HPDE6-E6E7 (cell line): ENCODE results near the gene TSHZ2.
"Not testable (repeated sequence)": the region's sequence is repeated elsewhere in the genome, so short reads cannot be mapped to it uniquely, and the experiment has no call there.

Experiments
- DNase-seq: peaks from one replicate; pipeline ENCODE4 v3.0.0; 2011; ENCODE audit warnings: missing footprints; ENCODE audit errors: extremely low spot score

TSHZ2 gene

DNA sequence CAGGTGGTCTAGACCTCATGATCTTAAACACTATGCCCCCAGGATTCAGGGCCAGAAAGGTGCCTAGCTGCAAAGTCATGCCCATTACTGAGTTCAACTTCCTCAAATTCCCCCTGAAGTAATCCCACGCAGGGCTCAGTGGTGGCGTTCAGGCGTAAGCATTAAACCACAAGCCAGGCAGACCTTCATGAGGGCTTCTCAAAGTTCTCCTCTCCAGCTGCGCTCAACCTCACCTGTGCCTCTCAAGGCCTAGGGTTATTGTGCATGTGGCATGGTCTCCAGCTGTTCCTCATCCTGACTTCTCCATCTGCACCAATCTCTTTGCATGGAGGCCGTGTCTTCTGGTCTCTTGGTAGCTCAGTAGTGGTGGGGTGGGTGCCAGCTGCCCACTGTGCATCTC lies 113.6 kb downstream of the TSHZ2 start:
- no peak for DNase-seq

DNA sequence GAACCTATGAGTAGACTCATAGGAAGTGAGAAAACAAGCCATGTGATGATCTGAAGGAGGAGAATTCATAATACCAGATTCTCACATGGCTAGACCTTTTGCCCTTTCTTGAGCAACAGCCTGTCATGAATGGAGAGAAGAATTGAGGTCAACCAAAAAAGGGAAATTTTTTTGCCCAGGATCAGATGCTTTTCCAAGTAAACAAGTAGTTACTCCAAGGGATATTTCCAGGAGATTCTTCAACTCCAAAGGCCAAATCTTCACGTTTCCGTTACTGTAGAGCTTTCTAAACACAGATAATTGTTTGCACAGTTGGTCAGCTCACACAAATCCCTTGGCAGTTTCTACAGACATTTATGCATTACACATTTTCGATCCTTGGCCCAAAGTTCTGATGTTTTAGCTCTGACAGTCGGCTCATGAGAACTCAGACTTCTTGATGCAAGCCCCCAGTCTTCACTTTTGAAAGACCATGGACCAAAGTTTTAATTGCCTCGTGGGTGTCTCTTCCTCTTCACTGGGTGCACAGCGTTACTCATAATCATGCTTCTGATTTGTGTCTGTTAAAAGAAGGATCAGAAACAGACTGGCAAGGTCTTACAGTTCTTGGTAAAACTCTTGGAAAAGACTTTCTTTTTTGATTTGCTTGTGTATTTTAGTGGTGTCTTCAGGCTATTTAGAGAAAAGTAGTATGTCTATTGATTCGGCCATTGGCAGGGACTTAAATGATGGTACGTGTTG lies 115.0 kb downstream of the TSHZ2 start:
- no peak for DNase-seq

DNA sequence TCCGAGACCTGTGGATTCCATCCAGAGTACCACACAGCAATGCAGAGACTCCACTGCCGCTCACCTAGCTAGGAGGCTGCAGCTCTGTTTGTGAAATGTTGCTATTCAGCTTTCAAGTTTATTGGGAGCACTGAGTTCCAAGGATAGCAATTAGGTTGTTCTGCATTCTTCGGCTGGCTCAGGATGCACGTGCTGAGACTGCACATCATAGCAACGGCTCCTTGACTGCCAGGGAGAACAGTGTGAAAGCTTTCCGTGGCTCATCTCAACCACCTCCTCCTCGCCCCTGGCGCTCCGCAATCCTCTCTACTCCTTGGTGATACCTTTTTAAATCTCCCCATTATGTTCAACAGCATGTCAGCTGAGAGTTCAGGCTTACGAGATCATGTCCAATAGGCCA lies 116.6 kb downstream of the TSHZ2 start:
- DNase-seq: no peak

DNA sequence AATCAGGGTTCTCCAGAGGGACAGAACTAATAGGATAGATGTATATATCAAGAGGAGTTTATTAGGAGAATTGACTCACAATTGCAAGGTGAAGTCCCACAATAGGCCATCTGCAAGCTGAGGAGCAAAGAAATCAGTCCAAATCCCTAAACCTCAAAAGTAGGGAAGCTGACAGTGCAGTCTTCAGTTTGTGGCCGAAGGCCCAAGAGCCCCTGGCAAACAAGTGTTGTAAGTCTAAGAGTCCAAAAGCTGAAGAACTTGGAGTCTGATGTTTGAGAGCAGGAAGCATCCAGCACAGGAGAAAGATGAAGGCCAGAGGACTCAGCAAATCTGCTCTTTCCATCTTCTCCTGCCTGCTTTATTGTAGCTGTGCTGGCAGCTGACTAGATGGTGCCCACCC lies 117.7 kb downstream of the TSHZ2 start:
- not testable (repeated sequence) for DNase-seq

DNA sequence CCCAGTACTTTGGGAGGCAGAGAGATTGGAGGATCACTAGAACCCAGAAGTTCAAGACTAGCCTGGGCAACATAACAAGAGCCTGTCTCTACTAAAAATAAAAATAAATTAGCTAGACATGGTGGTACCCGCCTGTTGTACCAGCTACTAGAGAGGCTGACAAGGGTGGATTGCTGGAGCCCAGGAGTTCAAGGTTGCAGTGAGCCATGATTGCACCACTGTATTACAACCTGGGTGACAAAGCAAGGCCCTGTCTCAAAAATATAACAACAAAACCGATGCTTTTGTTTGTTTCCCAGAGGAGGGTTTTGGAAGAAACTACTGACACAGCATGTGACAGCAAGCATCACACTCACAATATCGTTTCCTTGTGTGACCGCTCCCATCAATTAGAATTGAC lies 119.6 kb downstream of the TSHZ2 start:
- DNase-seq: no peak

DNA sequence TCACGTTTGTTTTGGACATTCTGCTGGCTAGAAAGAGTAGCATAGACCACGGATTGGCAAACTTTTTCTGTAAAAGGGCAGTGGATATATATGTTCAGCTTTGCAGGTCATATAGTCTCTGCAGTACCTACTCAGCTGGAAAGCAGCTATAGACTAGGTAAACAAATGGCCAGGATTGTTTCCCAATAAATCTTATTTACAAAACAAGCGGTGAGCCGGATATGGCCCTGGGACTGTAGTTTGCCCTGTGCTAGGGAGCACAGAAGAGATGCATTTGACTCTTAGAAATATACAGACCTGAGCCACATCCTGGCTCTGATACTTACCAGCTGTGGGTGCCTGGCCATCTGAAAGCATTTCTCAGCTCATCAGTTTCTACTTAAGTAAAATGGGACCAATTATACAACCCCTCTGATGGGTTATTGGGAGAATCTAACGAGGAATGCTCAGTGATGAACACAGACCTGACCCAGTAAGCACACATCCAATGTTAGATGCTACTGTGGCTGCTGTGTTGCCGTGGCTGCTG lies 120.7 kb downstream of the TSHZ2 start:
- DNase-seq: no peak

DNA sequence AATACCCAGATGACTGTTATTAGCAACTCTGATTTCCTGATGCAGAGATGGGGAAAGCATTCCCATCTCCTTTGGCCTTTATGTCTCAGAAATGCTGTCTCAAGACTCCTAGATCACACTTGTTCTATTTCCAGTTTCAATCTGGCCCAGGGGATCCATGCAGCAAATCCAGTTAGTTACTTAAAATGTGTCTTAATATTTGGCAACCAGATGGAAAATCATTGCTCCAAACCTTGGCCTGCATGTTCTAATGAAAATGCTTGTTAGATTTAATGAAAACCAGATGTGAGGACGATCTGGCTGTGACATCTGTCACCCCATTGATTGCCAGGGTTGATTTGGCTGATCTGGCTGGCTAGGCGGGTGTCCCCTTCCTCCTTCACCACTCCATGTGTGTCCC lies 125.2 kb downstream of the TSHZ2 start:
- DNase-seq: no peak

DNA sequence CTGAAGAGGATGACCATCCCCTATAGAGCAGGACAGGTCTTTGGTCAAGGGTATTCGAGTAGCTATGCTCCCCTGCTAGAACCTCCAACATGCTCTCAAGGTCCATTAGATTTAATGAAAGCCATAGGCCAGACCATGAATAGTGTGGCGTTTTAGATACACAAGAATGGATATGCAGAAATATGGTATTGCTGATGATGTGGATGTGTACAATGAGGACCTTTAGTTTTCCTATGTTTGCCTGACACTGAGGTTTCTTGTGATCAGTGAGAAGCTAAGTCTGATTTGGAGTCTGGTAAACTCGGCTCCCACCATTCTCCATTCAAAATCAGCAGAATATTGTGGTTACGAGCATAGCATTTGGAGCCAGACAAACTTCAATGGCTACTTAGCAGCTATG lies 125.6 kb downstream of the TSHZ2 start:
- no peak for DNase-seq

DNA sequence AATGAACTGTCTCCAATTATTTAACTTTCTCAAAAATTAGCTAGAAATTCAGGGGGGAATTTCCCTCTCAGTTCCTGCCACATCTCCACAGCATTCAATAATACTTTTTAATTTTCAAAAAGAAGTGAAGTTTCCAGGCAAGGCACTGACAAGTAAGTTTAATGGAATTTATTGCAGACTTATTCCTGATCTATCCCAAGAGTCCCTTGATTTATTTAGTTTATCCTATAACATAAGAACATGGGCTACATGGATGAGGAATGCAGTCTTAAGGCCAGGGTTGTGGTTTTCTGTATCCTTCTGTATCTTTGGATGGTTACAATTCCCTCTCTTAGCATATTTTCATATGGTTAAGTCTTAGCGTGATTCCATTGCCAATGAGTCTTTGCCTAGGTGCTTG lies 126.5 kb downstream of the TSHZ2 start:
- DNase-seq: no peak

DNA sequence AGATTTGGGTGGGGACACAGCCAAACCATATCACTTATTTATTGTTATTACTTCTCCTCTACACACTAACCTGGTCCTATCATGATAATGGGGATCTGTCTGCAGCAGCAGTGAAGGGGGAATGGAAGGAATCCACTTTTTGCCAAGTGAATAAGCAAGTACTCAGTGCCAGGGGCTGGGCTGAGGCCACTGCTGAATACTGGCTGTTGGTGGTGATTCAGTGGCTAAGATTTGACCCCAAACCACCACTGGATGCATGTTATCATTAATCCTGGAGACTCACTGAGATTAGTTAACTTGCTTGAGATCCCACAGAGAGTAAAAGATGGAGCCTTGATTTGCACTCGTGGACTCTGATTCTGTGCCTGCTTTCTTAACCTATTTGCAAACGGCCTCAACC lies 127.7 kb downstream of the TSHZ2 start:
- no peak for DNase-seq

DNA sequence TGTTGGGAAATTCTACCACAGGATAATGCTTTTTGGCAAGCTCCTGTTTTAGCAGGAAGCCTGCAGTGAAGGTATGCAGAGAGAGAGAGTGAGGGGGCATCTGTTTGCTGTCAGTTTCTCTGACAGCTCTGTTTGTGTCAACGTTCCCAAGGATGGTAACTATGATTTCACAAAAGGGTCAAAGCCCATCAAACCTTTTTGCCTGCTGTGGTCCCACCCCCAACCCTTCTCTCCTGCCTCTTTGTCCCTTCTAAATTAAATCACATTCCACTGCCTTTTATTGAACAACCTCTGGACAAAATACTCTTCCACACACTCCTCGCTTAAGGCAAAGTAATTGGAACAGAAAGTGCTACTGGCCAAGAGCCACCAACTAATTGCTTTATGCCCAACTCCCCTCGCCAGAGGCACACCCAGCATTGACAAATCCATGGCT lies 128.3 kb downstream of the TSHZ2 start:
- DNase-seq: no peak

DNA sequence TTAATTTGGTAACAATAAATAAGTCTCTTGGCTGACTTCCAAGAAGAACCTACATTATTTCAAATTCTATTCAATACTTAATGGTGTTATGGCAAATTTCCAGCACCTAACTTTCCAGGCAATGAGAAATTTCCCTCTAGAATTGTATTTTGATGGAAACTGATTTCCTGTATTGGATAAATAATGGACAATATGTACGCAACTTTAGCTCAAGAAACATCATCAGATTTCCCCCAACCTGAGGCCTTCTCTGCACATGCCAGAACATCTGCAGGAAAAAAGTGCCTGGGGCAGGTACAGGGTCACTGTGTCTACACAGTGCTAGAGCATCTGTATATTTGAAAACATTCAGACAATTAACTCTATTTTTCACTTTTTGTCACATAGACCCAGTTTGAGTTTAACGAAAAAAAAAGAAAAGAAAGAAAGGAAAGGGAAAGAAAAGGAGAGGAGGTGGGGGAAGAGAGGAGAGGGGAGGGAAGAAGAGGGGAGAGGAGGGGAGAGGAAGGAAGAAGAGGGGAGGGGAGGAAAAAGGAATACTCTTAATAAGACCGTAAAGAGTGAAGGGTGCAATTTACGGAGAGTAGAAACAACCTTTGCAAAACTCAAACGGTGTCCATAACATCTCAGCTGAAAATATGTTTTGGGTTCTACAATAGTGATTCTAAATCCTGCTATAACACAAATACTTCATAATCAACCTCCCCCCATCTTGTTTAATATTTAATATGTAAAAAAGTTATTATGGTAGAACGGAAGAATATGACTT lies 130.0 kb downstream of the TSHZ2 start:
- DNase-seq: no peak

DNA sequence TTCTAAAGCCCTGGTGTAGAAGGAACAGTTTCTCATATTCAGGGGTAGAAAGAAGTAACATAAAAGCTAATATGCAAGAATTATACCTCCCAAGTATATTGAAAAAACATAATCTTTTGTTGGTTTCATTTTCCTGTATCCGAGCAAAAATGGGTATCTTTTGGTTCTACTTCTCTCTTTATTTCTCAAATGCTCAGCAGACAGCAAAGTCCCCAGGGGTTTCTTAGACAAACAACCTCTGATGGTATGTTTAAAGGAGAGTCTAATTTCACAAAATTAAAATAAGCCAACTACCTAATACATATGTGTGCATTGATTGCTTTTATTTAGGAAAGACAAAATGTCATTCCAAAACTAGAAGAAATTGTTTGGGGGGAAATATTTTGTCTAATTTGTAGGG lies 131.0 kb downstream of the TSHZ2 start:
- DNase-seq: no peak

DNA sequence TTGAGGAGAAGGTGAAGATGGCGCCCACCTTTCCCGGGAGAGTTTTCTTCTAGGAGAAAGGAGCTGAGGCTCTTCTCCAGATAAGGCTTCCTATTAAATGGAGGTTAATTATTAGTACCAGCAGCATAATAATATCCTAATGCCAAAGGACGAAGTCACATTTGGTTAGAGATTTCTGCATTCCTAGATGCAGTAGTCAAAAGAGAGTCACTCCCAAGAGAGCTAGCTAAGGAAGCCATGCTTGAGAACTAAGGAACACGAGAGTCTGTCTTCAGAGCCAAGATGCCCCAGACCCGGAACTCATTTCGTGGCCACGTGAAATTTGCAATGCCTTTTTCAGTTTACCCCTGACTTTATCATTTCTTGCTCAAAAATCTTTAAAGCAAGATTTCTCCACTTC lies 132.7 kb downstream of the TSHZ2 start:
- DNase-seq: no peak

DNA sequence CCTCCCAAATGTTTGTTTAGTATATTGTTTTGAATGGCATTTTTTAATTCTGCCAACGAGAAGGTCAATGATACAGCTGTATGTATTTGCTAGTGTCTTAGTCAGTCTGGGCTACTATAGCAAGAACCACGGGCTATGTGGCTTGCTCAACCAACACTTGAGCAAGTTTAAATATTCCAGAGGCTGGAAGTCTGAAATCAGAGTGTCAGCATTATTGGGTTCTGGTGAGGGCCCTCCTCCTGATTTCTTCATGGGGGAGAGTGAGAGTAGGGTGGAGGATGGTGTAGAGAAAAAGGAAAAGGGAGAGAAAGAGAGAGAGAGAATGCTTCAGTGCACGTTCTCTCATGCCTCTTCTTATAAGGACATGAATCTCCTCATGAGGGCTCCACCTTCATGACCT lies 144.6 kb downstream of the TSHZ2 start:
- no peak for DNase-seq

DNA sequence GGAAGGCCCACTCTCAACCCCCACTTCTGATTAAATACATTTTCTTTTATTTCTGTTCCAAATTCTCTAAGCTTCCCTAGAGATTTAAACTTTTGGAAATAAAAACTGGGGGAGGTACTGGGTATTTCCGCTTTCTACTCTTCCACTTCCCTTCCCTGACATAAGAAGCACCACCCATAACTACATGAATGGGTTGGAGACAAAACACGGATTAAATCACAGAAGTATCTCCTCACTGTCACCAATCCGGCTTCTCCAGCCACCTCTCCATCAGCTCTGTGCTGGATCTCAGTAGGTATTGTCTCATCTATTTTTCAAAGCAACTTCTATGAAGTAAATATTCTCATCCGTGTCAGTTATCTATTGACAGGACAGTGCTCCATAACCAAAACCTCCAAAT lies 150.7 kb downstream of the TSHZ2 start:
- no peak for DNase-seq

DNA sequence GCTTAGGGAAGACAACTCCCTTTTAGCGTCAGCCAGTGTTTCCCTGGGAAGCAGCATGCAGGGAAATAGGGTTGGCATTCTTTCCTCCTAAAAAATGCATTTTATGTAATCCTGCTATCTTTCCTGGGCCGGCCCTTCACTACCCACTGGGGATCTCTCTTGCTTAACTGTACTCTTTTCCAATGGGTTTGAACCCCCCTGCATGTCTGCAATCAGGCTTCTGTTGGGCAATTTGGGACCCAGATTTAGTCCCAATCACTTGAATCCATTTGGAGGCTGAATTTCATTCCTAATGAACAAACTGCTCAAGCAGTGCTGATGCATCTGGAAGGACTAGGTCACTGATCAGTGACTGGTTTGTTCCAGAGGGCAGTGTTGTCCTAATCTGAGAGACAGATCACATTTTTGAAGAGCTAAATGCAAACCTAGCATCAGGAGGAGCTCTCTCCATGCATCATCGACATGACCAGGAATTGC lies 152.0 kb downstream of the TSHZ2 start:
- no peak for DNase-seq

DNA sequence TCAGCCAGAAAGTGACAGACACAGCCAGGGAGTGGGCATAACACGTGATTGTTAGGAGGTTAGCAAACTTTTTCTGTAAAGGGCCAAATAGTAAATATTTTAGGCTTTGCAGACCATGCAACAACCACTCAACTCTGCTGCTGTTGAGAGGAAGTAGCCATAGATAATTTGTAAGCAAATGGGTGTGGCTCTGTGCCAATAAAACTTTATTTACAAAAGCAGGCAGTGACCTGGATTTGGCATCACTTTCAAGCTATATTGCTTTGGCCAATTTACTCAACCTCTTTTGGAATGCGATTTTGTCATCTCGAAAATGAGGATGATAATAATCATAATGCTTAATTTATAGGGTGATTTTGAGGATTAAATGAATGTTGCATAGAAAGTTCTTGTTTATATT lies 152.6 kb downstream of the TSHZ2 start:
- no peak for DNase-seq

DNA sequence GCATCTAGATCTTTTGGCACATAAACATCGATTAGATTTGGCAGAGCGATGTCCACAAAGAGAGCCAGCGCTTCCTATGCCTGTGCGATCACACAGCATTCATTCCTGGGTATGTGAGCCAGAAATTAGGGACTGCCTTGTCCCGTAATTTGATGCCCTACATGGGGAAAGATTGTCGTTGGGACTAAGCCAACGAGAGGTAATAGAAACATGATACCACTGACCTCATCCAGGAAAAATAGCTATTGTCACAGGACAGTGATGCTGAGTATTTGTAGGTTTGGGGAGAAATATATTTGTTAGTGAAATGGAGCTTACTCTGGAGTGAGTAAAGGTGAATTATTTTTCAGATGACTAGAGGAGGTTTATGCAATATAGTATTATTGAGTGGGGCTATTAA lies 154.0 kb downstream of the TSHZ2 start:
- DNase-seq: no peak

DNA sequence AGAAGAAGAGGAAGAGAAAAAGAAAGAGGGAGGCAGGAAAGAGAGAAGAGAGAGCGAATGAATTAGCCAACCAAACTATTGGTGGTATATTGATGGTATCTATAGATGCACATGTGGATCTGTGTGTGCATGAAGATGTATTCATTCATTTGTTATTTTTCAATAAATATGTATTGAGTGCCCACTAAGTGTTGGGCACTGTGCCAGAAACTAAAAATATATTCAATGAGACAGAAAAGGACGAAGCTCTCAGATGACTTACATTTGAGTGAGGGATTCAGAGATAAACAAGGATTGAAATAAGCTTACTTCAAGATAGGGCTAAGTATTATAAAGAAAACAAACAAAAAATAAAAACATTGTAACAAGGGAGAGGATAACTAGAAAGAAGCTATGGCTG lies 154.9 kb downstream of the TSHZ2 start:
- DNase-seq: no peak

DNA sequence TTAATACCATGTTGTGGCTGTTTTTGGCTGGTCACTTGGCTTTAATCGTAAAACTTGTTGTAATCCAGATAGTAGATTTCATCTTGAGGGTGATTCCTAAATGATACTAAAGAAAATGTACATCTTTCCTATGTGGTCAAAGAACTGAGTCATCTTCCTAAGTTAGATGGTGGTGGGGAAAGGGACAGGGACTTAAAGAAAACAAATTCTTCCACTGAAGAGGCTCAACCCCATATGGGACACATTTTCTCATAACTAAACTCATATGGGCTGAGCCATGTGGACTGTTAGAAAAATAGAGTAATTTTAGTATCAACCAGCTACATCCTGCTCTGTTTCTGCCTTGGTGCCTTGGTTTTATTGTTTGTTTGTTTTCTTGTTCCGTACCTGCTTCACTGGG lies 155.8 kb downstream of the TSHZ2 start:
- no peak for DNase-seq

DNA sequence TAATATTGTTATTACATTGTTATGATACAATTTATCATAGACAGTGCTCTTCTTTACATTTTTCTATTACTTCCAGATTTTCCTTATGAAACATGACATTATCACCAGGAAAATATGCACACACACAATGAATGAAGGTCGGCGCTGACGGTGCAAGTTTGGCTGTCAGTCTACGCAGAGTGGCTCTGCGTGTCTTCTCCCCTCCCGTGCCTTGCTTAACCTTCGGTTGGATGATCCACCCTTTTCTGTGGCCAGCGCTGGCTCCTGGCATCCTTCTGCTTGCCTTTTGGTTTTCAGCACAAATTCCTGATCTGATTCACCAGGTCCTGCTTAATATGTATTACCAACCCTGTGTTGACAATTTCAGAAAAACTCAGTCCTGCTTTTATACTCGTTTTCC lies 157.4 kb downstream of the TSHZ2 start:
- no peak for DNase-seq

DNA sequence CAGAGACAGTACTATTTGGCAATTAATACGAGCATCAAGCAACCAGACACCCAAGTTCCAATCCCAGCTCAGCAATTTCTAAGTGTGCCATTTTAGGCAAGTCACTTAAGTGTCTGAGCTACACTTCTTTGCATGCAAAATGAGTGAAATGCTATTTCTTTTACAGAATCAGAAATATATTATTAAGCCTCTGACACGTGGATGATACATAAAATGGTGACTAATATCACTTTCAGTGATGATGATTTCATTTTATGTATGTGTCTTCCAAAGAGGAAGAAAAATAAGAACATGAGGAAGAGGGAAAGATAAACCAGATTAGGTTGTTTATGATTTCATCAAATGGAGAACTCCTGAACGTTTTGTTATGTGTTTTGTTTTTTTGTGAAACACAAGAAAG lies 158.6 kb downstream of the TSHZ2 start:
- DNase-seq: no peak
